Stimulated activated naive CD8-positive, alpha-beta T cell treated with anti-CD3 and anti-CD28 coated beads, Interleukin-15, Interleukin-2, amounts not matched to agents 100 ng/mL and 50 ng/mL, for 24 hours (primary cell): ENCODE measurements around the gene BNIP1.
"Not testable (repeated sequence)": the region's sequence is repeated elsewhere in the genome, so short reads cannot be mapped to it uniquely, and the experiment has no call there.

ENCODE experiments used
- H3K27ac Mint-ChIP-seq: one replicate; pipeline ENCODE4 v1.8.0; 2021; ENCODE audit warnings: mild to moderate bottlenecking, mixed read lengths
- H3K27me3 Mint-ChIP-seq: one replicate; pipeline ENCODE4 v1.8.0; 2021; ENCODE audit warnings: mixed read lengths
- H3K36me3 Mint-ChIP-seq: one replicate; pipeline ENCODE4 v1.8.0; 2021; ENCODE audit warnings: low read depth, mixed read lengths
- H3K4me1 Mint-ChIP-seq: one replicate; pipeline ENCODE4 v1.8.0; 2021; ENCODE audit warnings: low read depth, mixed read lengths
- H3K4me3 Mint-ChIP-seq: one replicate; pipeline ENCODE4 v1.8.0; 2021; ENCODE audit warnings: mild to moderate bottlenecking, mixed read lengths
- H3K9me3 Mint-ChIP-seq: one replicate; pipeline ENCODE4 v1.8.0; 2021; ENCODE audit warnings: mixed read lengths

The BNIP1 gene

DNA sequence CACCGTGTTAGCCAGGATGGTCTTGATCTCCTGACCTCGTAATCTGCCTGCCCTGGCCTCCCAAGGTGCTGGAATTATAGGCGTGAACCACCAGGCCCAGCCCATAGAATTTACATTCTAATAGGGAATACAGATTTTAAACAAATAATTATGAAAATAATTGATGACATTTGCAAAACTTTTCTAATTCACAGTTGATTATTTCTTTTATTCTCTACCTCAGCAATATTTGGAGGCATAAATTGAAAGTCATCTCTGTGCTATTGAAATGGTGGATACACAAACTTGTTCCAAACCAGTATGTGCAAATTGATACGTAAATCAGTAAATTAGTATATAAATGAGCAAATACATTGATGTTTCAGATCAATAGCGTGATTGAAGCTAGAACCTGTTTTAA, 8.2 kb downstream of the BNIP1 start:
- no peaks in the 10 kb centered on the region for H3K27me3 Mint-ChIP-seq
- peaks cover 60% of the 10 kb centered on the region for H3K36me3 Mint-ChIP-seq
- no peaks in the 10 kb centered on the region for H3K9me3 Mint-ChIP-seq
- H3K4me3 Mint-ChIP-seq: no peak overlapping the region
- H3K27ac Mint-ChIP-seq: no peak overlapping the region
- H3K4me1 Mint-ChIP-seq: no peaks in the 10 kb centered on the region

DNA sequence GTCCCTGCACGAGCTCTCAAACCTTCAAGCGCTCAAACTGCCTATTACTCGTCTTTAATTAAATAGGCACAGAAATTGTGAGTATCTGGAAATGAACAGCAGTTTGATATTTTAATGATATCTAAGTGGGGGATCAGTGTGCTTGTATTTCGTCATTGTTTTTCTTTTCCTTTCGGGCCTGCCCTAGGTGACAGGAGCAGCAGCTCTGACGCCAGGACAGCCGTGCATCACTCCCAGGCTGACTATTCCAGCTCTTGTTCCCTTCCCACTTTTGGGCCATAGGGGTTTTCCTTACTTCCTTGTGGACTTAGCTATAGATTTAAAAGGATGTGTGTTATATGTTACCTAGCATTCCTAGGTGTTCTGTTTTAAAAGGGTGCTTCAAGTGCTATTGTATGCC, 9.5 kb downstream of the BNIP1 start:
- Mint-ChIP-seq H3K36me3 (peaks cover 57% of the 10 kb centered on the region), H3K27ac (peak overlapping the region; percentile 47), H3K4me1 (no peaks in the 10 kb centered on the region), H3K4me3 (no peak overlapping the region), H3K9me3 (no peaks in the 10 kb centered on the region), H3K27me3 (no peaks in the 10 kb centered on the region)

DNA sequence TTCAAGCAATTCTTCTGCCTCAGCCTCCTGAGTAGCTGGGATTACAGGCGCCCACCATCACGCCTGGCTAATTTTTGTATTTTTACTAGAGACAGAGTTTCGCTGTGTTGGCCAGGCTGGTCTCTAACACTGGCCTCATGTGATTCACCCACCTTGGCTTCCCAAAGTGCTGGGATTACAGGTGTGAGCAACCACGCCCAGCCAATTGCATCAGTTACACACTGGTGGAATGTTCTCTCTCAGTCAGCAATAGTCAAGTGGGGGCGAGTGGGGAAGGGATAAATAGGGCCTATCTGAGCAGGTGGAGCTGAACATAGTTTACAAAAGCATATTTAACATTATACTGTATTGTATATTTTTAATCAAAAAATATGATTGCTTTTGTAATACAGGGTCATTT, 10.3 kb downstream of the BNIP1 start:
- not testable (repeated sequence) for H3K27me3 Mint-ChIP-seq, H3K4me3 Mint-ChIP-seq, H3K4me1 Mint-ChIP-seq, H3K9me3 Mint-ChIP-seq, H3K27ac Mint-ChIP-seq
- peaks cover 49% of the 10 kb centered on the region for H3K36me3 Mint-ChIP-seq

DNA sequence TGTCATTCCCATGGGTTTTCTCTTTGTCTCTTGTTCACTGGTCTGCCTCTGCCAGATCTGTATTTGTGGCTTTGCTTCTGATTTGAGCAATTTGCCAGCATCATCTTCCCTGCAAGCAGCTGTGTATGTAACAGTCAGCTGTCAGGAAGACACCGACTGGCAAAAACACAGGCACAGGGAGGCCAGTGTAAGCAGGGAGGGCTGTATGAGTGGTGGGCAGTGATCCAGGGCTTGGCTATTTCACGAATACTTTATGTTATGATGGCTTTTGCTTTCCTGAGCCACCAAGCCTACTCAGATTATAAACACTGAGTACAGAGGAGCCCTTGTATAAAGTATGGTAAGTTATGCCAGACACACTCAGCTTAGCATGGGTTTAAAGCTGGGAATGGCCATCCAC, 11.6 kb downstream of the BNIP1 start:
- peaks cover 49% of the 10 kb centered on the region for H3K36me3 Mint-ChIP-seq
- H3K27ac Mint-ChIP-seq: no peak overlapping the region
- H3K9me3 Mint-ChIP-seq: no peaks in the 10 kb centered on the region
- H3K27me3 Mint-ChIP-seq: no peaks in the 10 kb centered on the region
- H3K4me3 Mint-ChIP-seq: no peak overlapping the region
- no peaks in the 10 kb centered on the region for H3K4me1 Mint-ChIP-seq

DNA sequence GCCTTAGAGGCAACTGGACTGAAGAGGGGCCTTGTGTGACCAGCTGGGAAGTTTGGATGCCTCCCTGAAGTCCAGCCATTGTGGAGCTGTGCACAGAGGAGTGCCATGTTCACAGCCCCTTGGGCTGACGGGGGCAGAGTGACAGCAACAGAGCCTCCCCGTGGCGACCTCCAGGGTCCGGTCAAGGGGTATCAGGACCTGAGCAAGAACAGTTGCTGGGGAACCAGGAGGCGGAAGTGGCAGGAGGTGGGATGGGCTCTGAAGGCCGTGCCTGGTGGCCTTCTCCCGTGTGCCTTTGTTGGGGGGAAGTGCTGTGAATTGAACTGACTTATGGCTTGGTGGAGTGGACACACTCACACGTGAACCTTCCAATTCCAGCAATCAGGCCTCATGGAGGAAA, 14.0 kb downstream of the BNIP1 start:
- H3K27ac Mint-ChIP-seq: no peak overlapping the region
- no peak overlapping the region for H3K4me3 Mint-ChIP-seq
- no peaks in the 10 kb centered on the region for H3K4me1 Mint-ChIP-seq
- no peaks in the 10 kb centered on the region for H3K27me3 Mint-ChIP-seq
- H3K36me3 Mint-ChIP-seq: peaks cover 54% of the 10 kb centered on the region
- no peaks in the 10 kb centered on the region for H3K9me3 Mint-ChIP-seq

DNA sequence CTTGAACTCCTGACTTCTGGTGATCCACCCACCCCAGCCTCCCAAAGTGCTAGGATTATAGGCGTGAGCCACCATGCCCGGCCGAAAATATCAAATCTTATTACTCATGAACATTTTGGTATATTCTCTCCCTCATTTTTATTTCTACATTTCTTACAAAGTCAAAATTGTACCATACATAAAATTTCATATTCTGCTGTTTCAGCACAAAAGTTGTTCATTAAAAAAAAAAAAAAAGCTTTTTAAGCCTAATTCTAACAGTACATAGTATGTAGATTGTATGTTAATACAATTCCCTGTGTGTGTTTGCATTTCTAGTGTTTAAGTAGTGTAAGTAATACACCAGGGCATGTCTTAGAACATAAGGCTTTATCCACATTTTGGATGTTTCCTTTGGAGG, 14.9 kb downstream of the BNIP1 start:
- no peaks in the 10 kb centered on the region for H3K27me3 Mint-ChIP-seq
- no peaks in the 10 kb centered on the region for H3K4me1 Mint-ChIP-seq
- H3K27ac Mint-ChIP-seq: no peak overlapping the region
- H3K36me3 Mint-ChIP-seq: peaks cover 54% of the 10 kb centered on the region
- H3K9me3 Mint-ChIP-seq: no peaks in the 10 kb centered on the region
- no peak overlapping the region for H3K4me3 Mint-ChIP-seq

DNA sequence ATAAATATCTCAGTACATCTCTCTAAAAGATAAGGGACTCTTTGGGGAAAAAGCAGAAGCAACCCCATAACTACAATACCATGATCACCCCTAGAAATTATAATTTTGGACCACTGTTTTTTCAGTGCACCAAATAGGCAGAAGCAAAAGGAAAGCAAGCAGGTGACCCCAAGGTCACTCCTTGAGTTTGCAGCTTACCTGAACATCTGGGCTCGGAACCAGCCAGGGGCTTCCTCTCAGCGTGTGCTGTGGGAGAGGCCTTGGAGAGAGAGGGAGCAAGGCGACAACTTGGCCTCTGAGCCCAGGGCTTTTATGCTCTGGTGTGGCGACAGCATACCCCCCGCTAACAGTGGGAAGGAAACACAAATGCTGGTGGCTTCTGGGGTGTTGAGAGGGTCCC, 16.8 kb downstream of the BNIP1 start:
- peaks cover 49% of the 10 kb centered on the region for H3K36me3 Mint-ChIP-seq

DNA sequence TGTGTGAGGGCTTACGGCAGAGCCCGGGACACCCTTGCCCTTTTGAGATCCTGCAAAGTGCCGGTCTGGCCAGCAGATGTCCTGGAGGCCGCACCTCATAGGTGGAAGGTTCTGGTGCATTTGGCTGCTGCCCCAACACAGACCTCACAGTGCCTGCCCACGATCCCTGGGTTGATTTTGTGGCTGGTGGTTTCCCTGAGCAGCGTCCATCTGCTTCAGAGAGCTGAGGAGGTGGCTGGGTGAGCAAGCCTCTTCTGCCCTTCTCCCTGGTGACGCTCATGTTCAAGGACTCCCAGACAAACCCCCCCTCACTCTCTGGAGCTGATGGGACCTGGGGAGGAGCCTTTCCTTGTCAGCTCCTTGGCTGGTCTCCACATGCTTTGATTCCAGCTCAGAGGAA, 18.9 kb downstream of the BNIP1 start:
- Mint-ChIP-seq H3K36me3 (peaks cover 38% of the 10 kb centered on the region), H3K27ac (no peak overlapping the region)

More for the DNA sequence above, 16.8 kb downstream of the BNIP1 start:
- Mint-ChIP-seq H3K9me3 (no peaks in the 10 kb centered on the region), H3K4me3 (no peak overlapping the region), H3K27me3 (no peaks in the 10 kb centered on the region), H3K4me1 (no peaks in the 10 kb centered on the region), H3K27ac (no peak overlapping the region)

DNA sequence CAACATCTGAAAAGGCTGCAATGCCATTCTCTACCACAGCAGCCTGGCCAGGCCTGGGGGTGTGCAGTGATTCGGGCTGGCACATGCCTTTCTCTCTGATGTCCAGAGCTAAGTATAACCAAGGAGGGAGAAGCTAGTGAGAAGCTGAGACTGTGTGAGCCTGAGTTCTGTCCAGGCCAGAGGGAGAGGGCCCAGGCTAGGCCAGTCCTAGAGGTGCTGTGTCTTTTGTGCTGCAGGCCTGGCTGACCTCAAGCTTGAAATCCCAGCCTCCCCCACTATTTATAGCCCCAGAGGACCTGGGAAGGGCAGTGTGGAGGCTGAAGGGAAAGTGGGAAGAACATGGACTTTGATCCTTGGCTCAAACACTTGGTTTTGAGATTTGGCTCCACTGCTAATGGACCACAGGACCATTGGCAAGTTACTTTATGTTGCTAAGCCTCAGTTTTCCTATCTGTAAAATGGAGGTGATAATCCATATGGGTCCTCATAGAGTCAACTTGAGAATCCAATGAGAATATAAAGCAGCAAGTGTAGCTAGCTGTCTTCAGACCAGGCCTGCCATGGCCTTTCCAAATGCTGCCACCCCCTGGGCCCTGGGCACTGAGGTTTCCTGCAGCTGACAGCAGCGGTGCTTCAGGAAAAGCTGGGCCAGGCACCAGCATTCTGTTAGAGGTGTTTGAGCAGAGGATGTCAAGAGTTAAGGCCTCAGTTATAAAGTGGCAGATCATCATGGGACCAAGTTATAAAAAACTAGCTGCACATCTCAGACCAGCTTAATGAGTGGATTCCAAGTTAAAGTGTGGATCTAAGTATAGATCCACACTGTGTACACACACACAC, 21.1 kb downstream of the BNIP1 start:
- no peaks in the 10 kb centered on the region for H3K4me1 Mint-ChIP-seq

More for the DNA sequence above, 18.9 kb downstream of the BNIP1 start:
- Mint-ChIP-seq H3K27me3 (no peaks in the 10 kb centered on the region), H3K9me3 (no peaks in the 10 kb centered on the region), H3K4me1 (no peaks in the 10 kb centered on the region), H3K4me3 (no peak overlapping the region)

DNA sequence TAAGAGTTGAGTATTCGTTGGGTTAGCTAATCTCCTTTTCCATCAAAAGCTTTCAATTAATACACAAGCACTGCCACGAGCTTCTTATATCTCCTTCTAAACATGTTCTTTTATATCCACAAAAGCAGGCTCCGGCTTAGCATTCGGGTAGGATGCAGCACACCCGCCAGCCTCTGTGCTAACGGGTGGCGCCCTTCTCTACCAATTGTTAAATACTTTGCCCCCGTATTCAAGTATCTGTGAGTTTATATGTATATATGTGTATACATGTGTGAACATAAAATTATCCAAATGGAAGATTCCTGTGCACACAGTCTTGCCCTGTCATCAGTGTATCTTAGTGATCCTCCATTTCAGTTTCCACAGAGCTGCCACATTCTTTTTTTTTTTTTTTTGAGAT, 27.8 kb downstream of the BNIP1 start:
- H3K9me3 Mint-ChIP-seq: peaks cover 3% of the 10 kb centered on the region
- no peak overlapping the region for H3K27ac Mint-ChIP-seq
- no peaks in the 10 kb centered on the region for H3K27me3 Mint-ChIP-seq
- H3K36me3 Mint-ChIP-seq: no peaks in the 10 kb centered on the region
- H3K4me3 Mint-ChIP-seq: no peak overlapping the region
- no peaks in the 10 kb centered on the region for H3K4me1 Mint-ChIP-seq

More for the DNA sequence above, 21.1 kb downstream of the BNIP1 start:
- no peak overlapping the region for H3K4me3 Mint-ChIP-seq
- H3K27me3 Mint-ChIP-seq: no peaks in the 10 kb centered on the region
- no peaks in the 10 kb centered on the region for H3K9me3 Mint-ChIP-seq
- H3K36me3 Mint-ChIP-seq: peaks cover 37% of the 10 kb centered on the region
- H3K27ac Mint-ChIP-seq: no peak overlapping the region

DNA sequence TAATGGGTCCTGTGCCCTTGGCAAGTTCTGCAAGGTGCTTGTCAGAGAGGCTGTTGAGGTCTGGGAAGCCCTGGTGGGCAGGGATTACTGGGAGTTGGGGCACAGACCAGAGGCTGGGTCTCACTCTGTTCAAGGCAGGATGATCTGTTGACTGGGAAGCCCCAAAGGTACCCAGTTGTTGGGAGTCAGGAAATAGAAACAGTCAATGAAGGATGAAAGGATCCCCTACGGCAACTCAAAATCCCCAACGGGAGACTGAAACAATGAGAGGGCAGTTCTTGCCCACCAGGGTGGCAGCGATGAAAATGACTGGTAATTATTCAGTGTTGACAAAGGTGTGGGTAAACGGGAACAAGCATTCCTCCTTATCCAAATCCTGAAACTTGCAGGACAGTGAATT, 31.2 kb downstream of the BNIP1 start:
- H3K36me3 Mint-ChIP-seq: no peaks in the 10 kb centered on the region
- H3K9me3 Mint-ChIP-seq: peaks cover 10% of the 10 kb centered on the region
- H3K27ac Mint-ChIP-seq: no peak overlapping the region
- H3K4me3 Mint-ChIP-seq: no peak overlapping the region
- H3K27me3 Mint-ChIP-seq: no peaks in the 10 kb centered on the region
- H3K4me1 Mint-ChIP-seq: no peaks in the 10 kb centered on the region

DNA sequence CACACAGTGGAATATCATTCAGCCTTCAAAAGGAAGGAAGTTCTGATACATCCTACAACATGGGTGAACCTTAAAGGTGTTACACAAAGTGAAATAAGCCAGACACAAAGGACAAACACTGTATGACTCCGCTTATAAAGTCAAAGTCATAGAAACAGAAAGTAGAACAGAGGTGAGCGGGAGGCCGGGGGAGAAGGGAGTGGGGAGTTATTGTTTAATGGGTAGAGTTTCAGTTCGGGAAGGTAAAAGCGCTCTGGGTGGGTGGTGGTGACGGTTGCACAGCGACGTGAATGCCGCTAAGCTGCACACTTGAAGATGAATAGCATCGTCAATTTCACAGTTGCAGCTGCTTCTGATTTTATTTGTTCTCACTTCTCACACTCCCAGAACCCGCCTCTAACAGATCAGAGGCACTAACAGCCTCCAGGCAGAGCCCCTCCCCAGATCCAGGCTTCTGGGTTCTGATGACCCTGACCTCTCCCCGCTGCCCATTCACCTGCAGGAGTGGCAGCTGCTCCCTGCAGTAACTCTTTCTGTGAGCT, 34.1 kb downstream of the BNIP1 start:
- Mint-ChIP-seq H3K9me3 (peaks cover 7% of the 10 kb centered on the region), H3K4me3 (no peak overlapping the region), H3K4me1 (no peaks in the 10 kb centered on the region), H3K27me3 (no peaks in the 10 kb centered on the region), H3K27ac (no peak overlapping the region), H3K36me3 (no peaks in the 10 kb centered on the region)

DNA sequence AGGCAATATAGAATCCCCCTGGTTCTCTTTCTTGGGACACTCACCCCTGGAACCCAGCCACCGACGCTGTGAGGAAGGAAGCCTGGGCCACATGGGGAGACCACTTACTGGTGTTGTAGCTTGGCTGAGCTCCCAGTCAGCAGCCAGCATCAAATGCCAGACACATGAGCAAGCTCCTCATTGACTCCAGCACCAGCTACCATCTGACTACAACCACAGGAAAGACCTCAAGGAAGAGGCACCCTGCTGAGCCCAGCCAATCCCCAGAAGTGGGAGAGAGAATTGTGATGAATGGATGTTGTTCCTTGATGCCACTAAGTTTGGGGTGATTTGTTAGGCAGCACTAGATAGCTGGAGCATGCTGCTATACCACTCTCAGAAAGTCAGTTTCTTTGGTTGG, 36.0 kb downstream of the BNIP1 start:
- H3K4me3 Mint-ChIP-seq: no peak overlapping the region
- no peaks in the 10 kb centered on the region for H3K27me3 Mint-ChIP-seq
- peaks cover 7% of the 10 kb centered on the region for H3K9me3 Mint-ChIP-seq
- H3K27ac Mint-ChIP-seq: no peak overlapping the region
- H3K4me1 Mint-ChIP-seq: no peaks in the 10 kb centered on the region
- H3K36me3 Mint-ChIP-seq: no peaks in the 10 kb centered on the region

DNA sequence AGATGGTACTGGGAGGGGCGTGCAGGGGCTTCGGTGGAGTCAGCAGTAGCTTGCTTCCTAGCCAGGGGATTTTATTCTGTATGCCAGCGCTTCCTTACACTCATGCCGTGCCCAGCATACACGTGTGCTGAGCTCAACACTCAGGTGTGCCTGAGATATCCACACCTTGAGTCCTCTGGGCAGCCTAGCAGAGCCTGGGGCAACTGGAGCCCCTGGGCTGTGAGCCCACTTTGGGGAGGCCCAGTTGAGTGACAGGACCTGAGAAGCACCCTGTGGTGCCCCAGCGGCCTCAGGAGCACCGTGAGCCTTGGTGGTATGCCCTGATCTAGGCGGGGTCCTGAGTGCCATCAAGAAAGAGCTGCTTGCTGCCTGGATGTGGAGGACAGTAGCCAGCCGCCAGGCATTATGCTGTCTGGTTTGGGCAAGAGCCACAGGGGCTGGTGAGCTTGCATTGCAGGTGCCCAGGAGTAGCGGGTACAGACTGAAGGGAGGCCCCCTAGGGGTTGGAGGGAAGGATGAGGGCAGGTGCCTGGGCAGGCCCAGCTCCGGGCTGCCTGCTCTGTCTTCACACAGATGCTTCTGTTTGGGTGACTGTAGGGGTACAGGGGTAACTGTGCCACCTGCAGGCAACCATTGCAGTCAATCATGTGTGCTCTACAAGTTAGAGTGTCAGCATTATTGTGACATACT, 42.9 kb downstream of the BNIP1 start:
- Mint-ChIP-seq H3K4me3 (no peak overlapping the region), H3K4me1 (no peaks in the 10 kb centered on the region), H3K36me3 (no peaks in the 10 kb centered on the region), H3K27ac (no peak overlapping the region), H3K27me3 (no peaks in the 10 kb centered on the region), H3K9me3 (no peaks in the 10 kb centered on the region)

DNA sequence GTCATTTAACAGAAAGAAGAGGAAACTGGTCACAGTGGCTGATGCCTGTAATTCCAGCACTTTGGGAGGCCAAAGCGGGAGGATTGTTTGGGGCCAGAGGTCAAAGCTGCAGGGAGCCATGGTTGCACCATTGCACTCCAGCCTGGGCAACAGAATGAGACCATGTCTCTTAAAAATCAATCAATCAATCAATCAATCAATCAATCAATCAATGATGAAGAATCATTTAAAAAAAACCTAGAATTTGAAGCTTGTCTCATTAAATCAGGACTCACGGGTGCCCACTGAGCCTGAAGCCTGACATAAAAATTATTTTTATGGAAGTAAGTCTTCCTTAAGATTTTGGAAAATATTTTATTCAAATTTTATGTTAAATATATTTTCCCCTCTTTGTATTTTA, 43.9 kb downstream of the BNIP1 start:
- no peak overlapping the region for H3K27ac Mint-ChIP-seq
- no peaks in the 10 kb centered on the region for H3K27me3 Mint-ChIP-seq
- H3K4me1 Mint-ChIP-seq: no peaks in the 10 kb centered on the region
- no peak overlapping the region for H3K4me3 Mint-ChIP-seq
- no peaks in the 10 kb centered on the region for H3K9me3 Mint-ChIP-seq
- H3K36me3 Mint-ChIP-seq: no peaks in the 10 kb centered on the region
